ENCODE measurements around the gene PARP12. TPM values are rescaled to one million over a fixed set of nuclear protein-coding genes. Genes with fewer than 3 reads are reported as not detected.

PARP12 gene
- total RNA-seq, 3 donors from 2014 or later (not counting 1 experiment from before 2014, with no cell fraction given) = 116 to 151 (median 130) TPM

- TF ChIP-seq, protein P1, sequence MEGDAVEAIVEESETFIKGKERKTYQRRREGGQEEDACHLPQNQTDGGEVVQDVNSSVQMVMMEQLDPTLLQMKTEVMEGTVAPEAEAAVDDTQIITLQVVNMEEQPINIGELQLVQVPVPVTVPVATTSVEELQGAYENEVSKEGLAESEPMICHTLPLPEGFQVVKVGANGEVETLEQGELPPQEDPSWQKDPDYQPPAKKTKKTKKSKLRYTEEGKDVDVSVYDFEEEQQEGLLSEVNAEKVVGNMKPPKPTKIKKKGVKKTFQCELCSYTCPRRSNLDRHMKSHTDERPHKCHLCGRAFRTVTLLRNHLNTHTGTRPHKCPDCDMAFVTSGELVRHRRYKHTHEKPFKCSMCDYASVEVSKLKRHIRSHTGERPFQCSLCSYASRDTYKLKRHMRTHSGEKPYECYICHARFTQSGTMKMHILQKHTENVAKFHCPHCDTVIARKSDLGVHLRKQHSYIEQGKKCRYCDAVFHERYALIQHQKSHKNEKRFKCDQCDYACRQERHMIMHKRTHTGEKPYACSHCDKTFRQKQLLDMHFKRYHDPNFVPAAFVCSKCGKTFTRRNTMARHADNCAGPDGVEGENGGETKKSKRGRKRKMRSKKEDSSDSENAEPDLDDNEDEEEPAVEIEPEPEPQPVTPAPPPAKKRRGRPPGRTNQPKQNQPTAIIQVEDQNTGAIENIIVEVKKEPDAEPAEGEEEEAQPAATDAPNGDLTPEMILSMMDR (IDR thresholded peaks at IDR 0.05) = no peak
- H3K4me3 ChIP-seq (ENCODE audit: low read length) = no peak overlapping the region
- H3K4me1 ChIP-seq (ENCODE audit: control insufficient read depth, insufficient read depth, low read length) = peaks cover 15% of the 10 kb centered on the region
- no peaks in the 10 kb centered on the region for H3K27me3 ChIP-seq (ENCODE audit: control insufficient read depth, insufficient read depth, low read length)
- H3K27ac Mint-ChIP-seq = no peak overlapping the region
- H3K4me1 Mint-ChIP-seq = peaks cover 45 to 47% of the 10 kb centered on the region in 2 donors
- H3K9me3 ChIP-seq (ENCODE audit: control insufficient read depth, insufficient read depth, low read length) = no peaks in the 10 kb centered on the region
- WGBS (ENCODE audit: insufficient coverage) = 91% methylated on average over 10 of the region's 11 CpGs
- H3K27ac ChIP-seq (ENCODE audit: low read length) = no peak overlapping the region
- H3K36me3 Mint-ChIP-seq = no peaks in the 10 kb centered on the region
- intact Hi-C loops (cut with micrococcal nuclease) = no loop called here
- peak overlapping the region; percentile 17 for H3K4me3 Mint-ChIP-seq
- H3K27me3 Mint-ChIP-seq (ENCODE audit: low read depth in 2 of 2) = peaks cover 0 to 6% of the 10 kb centered on the region in 2 donors
- no peaks in the 10 kb centered on the region for H3K9me3 Mint-ChIP-seq
- ATAC-seq (no peak), DNase-seq (no peak)
- no peaks in the 10 kb centered on the region for H3K36me3 ChIP-seq (ENCODE audit: control insufficient read depth, insufficient read depth, low read length)
Measured at GRCh38 chr7:140081774-140082425, 19.1 kb upstream of the PARP12 start.

DNA sequence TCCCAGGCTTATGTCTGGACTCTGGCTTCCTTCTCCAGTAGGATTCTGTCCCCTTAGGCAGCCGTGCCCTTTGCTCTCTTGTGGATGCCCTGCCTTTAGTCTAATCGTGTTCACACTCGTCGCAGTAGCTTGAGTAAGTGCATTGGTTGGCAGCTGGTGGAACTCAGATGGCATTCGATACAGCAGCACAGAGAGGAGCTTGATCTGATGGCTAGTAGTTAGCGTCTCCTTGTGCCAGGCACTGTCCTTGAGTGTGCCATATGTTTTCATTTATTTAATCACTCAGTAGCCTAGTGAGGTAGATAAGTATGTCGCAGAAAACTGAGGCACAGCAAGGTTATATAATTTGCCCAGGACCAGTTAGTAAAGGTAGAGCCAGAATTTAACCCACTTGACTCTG lies 18.2 kb upstream of the PARP12 start:
- WGBS (ENCODE audit: insufficient coverage) = 94% methylated on average over 7 of the region's 7 CpGs
- H3K4me1 ChIP-seq (ENCODE audit: control insufficient read depth, insufficient read depth, low read length) = peaks cover 15% of the 10 kb centered on the region

DNA sequence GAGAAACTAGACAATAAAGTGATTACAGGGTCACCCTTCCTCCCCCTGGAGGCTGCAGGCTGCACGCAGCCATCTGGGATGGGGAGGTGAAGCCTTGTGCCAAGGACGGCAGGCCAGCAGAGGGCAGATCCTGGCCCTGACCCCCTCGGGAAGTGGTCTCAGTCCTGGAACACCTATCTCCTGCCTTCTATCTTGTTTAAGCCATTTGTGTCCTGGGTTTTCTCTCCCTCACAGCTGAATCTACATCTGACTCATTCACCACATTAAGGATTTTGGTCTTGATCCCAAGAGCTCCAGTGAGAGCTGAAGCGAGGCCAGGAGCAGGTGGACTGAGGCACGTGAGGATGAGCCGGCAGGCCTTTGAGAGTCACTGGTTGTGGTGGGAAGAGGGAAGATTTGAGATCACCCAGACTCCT lies 16.4 kb upstream of the PARP12 start:
- H3K27ac Mint-ChIP-seq = no peak overlapping the region
- Histone ChIP-seq H3K4me3 (ENCODE audit: low read length) (no peak overlapping the region), H3K9me3 (ENCODE audit: control insufficient read depth, insufficient read depth, low read length) (no peaks in the 10 kb centered on the region), H3K27me3 (ENCODE audit: control insufficient read depth, insufficient read depth, low read length) (no peaks in the 10 kb centered on the region), H3K36me3 (ENCODE audit: control insufficient read depth, insufficient read depth, low read length) (no peaks in the 10 kb centered on the region), H3K27ac (ENCODE audit: low read length) (no peak overlapping the region), H3K4me1 (ENCODE audit: control insufficient read depth, insufficient read depth, low read length) (peaks cover 9% of the 10 kb centered on the region)
- TF ChIP-seq, protein P1 (IDR thresholded peaks at IDR 0.05) = no peak
- WGBS (ENCODE audit: insufficient coverage) = 75% methylated on average over 6 of the region's 6 CpGs
- ATAC-seq (no peak), DNase-seq (no peak)
- H3K4me1 Mint-ChIP-seq = peaks cover 28 to 29% of the 10 kb centered on the region in 2 donors
- H3K4me3 Mint-ChIP-seq = no peak overlapping the region
- peaks cover 0 to 6% of the 10 kb centered on the region in 2 donors for H3K27me3 Mint-ChIP-seq (ENCODE audit: low read depth in 2 of 2)
- intact Hi-C loops (cut with micrococcal nuclease) = no loop called here
- H3K9me3 Mint-ChIP-seq = no peaks in the 10 kb centered on the region
- no peaks in the 10 kb centered on the region for H3K36me3 Mint-ChIP-seq

More for the DNA sequence above, 18.2 kb upstream of the PARP12 start:
- H3K4me3 Mint-ChIP-seq = no peak overlapping the region
- H3K27me3 Mint-ChIP-seq (ENCODE audit: low read depth in 2 of 2) = peaks cover 0 to 6% of the 10 kb centered on the region in 2 donors
- H3K36me3 Mint-ChIP-seq = no peaks in the 10 kb centered on the region
- no peaks in the 10 kb centered on the region for H3K27me3 ChIP-seq (ENCODE audit: control insufficient read depth, insufficient read depth, low read length)
- H3K4me3 ChIP-seq (ENCODE audit: low read length) = no peak overlapping the region
- no peak overlapping the region for H3K27ac Mint-ChIP-seq
- ATAC-seq (no peak), DNase-seq (no peak)
- H3K36me3 ChIP-seq (ENCODE audit: control insufficient read depth, insufficient read depth, low read length) = no peaks in the 10 kb centered on the region
- H3K9me3 ChIP-seq (ENCODE audit: control insufficient read depth, insufficient read depth, low read length) = no peaks in the 10 kb centered on the region
- intact Hi-C loops (cut with micrococcal nuclease) = no loop called here
- TF ChIP-seq, protein P1 (IDR thresholded peaks at IDR 0.05) = no peak
- H3K4me1 Mint-ChIP-seq = peaks cover 43 to 46% of the 10 kb centered on the region in 2 donors
- H3K9me3 Mint-ChIP-seq = no peaks in the 10 kb centered on the region
- no peak overlapping the region for H3K27ac ChIP-seq (ENCODE audit: low read length)

DNA sequence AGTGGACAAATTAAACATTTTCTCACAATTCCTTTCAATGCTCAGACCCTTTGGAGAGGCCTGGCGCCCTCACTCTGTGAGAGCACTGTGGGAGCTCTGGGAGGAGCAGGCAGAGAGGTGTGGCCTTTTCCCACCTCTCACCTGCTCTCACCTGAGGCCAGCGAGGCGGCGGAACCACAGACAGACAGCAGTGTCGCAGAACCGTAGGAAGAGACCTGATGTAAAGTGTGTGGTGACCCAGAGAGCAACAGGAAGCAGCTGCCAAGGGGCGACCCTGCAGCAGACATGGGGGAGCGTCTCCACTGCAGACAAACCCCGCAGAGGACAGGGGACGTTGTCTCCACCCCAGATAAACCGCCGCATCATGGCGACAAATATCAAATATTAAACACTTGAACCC lies 15.6 kb upstream of the PARP12 start:
- H3K27ac Mint-ChIP-seq = no peak overlapping the region

More for the DNA sequence above, 15.6 kb upstream of the PARP12 start:
- WGBS (ENCODE audit: insufficient coverage) = 45% methylated on average over 11 of the region's 13 CpGs
- H3K4me3 Mint-ChIP-seq = no peak overlapping the region
- TF ChIP-seq, protein P1 (IDR thresholded peaks at IDR 0.05) = no peak
- no peaks in the 10 kb centered on the region for H3K36me3 Mint-ChIP-seq
- Histone ChIP-seq H3K4me3 (ENCODE audit: low read length) (no peak overlapping the region), H3K4me1 (ENCODE audit: control insufficient read depth, insufficient read depth, low read length) (peaks cover 4% of the 10 kb centered on the region), H3K36me3 (ENCODE audit: control insufficient read depth, insufficient read depth, low read length) (no peaks in the 10 kb centered on the region), H3K27ac (ENCODE audit: low read length) (no peak overlapping the region), H3K27me3 (ENCODE audit: control insufficient read depth, insufficient read depth, low read length) (no peaks in the 10 kb centered on the region), H3K9me3 (ENCODE audit: control insufficient read depth, insufficient read depth, low read length) (no peaks in the 10 kb centered on the region)
- ATAC-seq (peak in 2 of 3 donors; percentile 21 to 54), DNase-seq (no peak)
- intact Hi-C loops (cut with micrococcal nuclease) = no loop called here
- H3K4me1 Mint-ChIP-seq = peaks cover 21% of the 10 kb centered on the region in 2 donors
- H3K9me3 Mint-ChIP-seq = no peaks in the 10 kb centered on the region
- peaks cover 0 to 6% of the 10 kb centered on the region in 2 donors for H3K27me3 Mint-ChIP-seq (ENCODE audit: low read depth in 2 of 2)

Measured in natural killer cell (primary cell).